Heart right ventricle (tissue), 16 donors: ENCODE data around the gene LHX3. TPM values are rescaled to one million over a fixed set of nuclear protein-coding genes. Genes with fewer than 3 reads are reported as not detected.

Experiments used
- ATAC-seq, 8 donors: fragments of 200-7000 bp; cut with Tn5 transposase; one replicate each; pipeline ENCODE4 v1.9.1; 2020; ENCODE audit warnings: mild to moderate bottlenecking in 8 of 8, moderate library complexity in 8 of 8, moderate number of reproducible peaks in 1 of 8
- DNase-seq, 2 donors: peaks; one replicate each; pipeline ENCODE4 v3.0.0-alpha.2; 2020
- H3K27ac ChIP-seq, 10 donors: fragments of 200-600 bp; sonication (generic) in 2 of 10; one replicate each; pipeline versions ENCODE4 v1.5.0 to v1.8.0; 2020 to 2022; ENCODE audit warnings: mild to moderate bottlenecking in 3 of 10
- H3K27me3 ChIP-seq, 7 donors: fragments of 200-600 bp; one replicate each; pipeline ENCODE4 v1.8.0; 2021 to 2022; ENCODE audit warnings: mild to moderate bottlenecking in 2 of 7
- H3K36me3 ChIP-seq, 9 donors: fragments of 200-600 bp; sonication (generic) in 1 of 9; one replicate each; pipeline versions ENCODE4 v1.5.0 to v1.8.0; 2020 to 2022; ENCODE audit warnings: mild to moderate bottlenecking in 2 of 9
- H3K4me1 ChIP-seq, 9 donors: fragments of 200-600 bp; sonication (generic) in 1 of 9; one replicate each; pipeline versions ENCODE4 v1.5.0 to v1.8.0; 2020 to 2022; ENCODE audit warnings: mild to moderate bottlenecking in 4 of 9
- H3K4me3 ChIP-seq, 10 donors: fragments of 200-600 bp; sonication (generic) in 2 of 10; one replicate each; pipeline versions ENCODE4 v1.5.0 to v1.8.0; 2020 to 2022; ENCODE audit warnings: mild to moderate bottlenecking in 7 of 10, moderate library complexity in 2 of 10
- H3K9me3 ChIP-seq, 11 donors: fragments of 200-600 bp in 10 of 11; sonication (generic) in 2 of 11; one replicate each; pipeline versions ENCODE4 v1.5.0 to v1.8.0; 2013 to 2022; ENCODE audit warnings: mild to moderate bottlenecking in 2 of 11, control low read depth in 1 of 11, moderate library complexity in 1 of 11
- CTCF ChIP-seq, 9 donors: fragments of 200-600 bp; sonication (generic) in 2 of 9; IDR thresholded peaks; one replicate each; pipeline versions ENCODE4 v1.5.0 to v1.8.0; 2021 to 2022; ENCODE audit warnings: antibody characterized with exemption in 9 of 9, mild to moderate bottlenecking in 5 of 9, moderate library complexity in 1 of 9
- WGBS, 2 donors: extraction: QIAGEN DNeasy Blood & Tissue Kit; methylation state at CpG; one replicate each; pipeline ENCODE4 v1.1.7; 2013; ENCODE audit warnings: inconsistent platforms in 1 of 2; 5-methylcytosine and 5-hydroxymethylcytosine counted together
- intact Hi-C, 10 donors: fragments of 100-400 bp; cut with DNase I; formaldehyde crosslinking; loops; one replicate each; pipeline versions ENCODE4 v1.11.1 to v1.14.2; 2022
- polyA plus RNA-seq, 2 donors: library from polyadenylated mRNA; stranded (reverse); fragments of 200-250 nt; gene quantifications; one replicate each; pipeline ENCODE4 v1.2.3, GENCODE V29; 2013
- total RNA-seq, 10 donors: library from RNA; stranded (reverse); fragmentation: NEBNext Ultra II Directional in 3 of 10; extraction: Animal tissue kit (Norgen Biotek cat#: 25700) in 3 of 10; gene quantifications; one replicate each; pipeline versions ENCODE4 v1.2.1 to v1.2.4, GENCODE V29; 2021 to 2023
- donor health status: Arrhythmogenic right ventricular cardiomyopathy.
- donor health status: ischemic (EF 13 %, LVEDD 7.1; RV severe dilation, severe dysfunction).
- donor health status: healthy with polysubstance abuse.
- donor health status: DM: no; HTN: yes; CAD: no.
- donor health status: DM: no; HTN: no; CAD: no.
- donor health status: ischemic (EF 25% LVEDD 6.9; RV normal size, moderate dysfunction).
- donor health status: ischemic (EF 25% LVEDD 5.7; RV mildly dilated, moderate dysfunction).
- donor health status: healthy.
- donor health status: DM: yes; HTN: yes; CAD: no.
- donor health status: Ischemic cardiomyopathy.
- donor health status: ischemic (EF 35%, LVEDD 5.7; RV mildly dilated, moderate dysfunction).
- donor health status: nonischemic (EF 11% LVEDD 7.7; RV severe dilation, severe dysfunction).
- donor health status: DM: yes; HTN: yes; CAD: no.
- donor health status: PGD.
- donor health status: ischemic (EF 29% LVEDD 5.4; RV normal size, mild dysfunction).
- donor health status: nonischemic (EF 23%, LVEDD 6.1; RV moderate dilation, normal function).

Gene LHX3
- total and polyA plus RNA-seq, 12 donors, result not detected

GRCh38 chr9:136210276-136210675 lies 5.3 kb upstream of the LHX3 start:
- no peak for TF ChIP-seq CTCF (IDR thresholded peaks at IDR 0.05)
- no peak for ATAC-seq
- H3K27me3 ChIP-seq, result peaks cover 0 to 5% (median under 1%) of the 10 kb centered on the region in 7 donors
- H3K4me3 ChIP-seq, result no peak overlapping the region
- intact Hi-C loops, result no loop called here
- H3K4me1 ChIP-seq, result no peaks in the 10 kb centered on the region
- no peak overlapping the region for H3K27ac ChIP-seq
- WGBS, 2 donors, result 93 to 97% methylated on average over 16 of the region's 16 CpGs
- H3K36me3 ChIP-seq, result peaks cover 0 to 72% (median 13%) of the 10 kb centered on the region in 9 donors
- no peak for DNase-seq
- peaks cover 0 to 12% (median 0%) of the 10 kb centered on the region in 11 donors for H3K9me3 ChIP-seq

- no peak for DNase-seq
- peaks cover 2 to 10% (median 5%) of the 10 kb centered on the region in 7 donors for H3K27me3 ChIP-seq
- ATAC-seq, result no peak
- no peak overlapping the region for H3K4me3 ChIP-seq
- H3K36me3 ChIP-seq, result peaks cover 0 to 67% (median 13%) of the 10 kb centered on the region in 9 donors
- intact Hi-C loops, result no loop called here
- H3K9me3 ChIP-seq, result peaks cover 0 to 12% (median 0%) of the 10 kb centered on the region in 11 donors
- H3K27ac ChIP-seq, result no peak overlapping the region
- TF ChIP-seq CTCF (IDR thresholded peaks at IDR 0.05), result no peak
- WGBS, 2 donors, result 86 to 89% methylated on average over 17 of the region's 17 CpGs
- H3K4me1 ChIP-seq, result peaks cover 0 to 2% (median 0%) of the 10 kb centered on the region in 9 donors
Measured at GRCh38 chr9:136209786-136210185, 4.9 kb upstream of the LHX3 start.

GRCh38 chr9:136209232-136209631 lies 4.3 kb upstream of the LHX3 start:
- no peak overlapping the region for H3K4me3 ChIP-seq
- no peak overlapping the region for H3K27ac ChIP-seq
- H3K4me1 ChIP-seq, result peaks cover 0 to 4% (median 0%) of the 10 kb centered on the region in 9 donors
- no peak for DNase-seq
- H3K9me3 ChIP-seq, result peaks cover 0 to 8% (median 0%) of the 10 kb centered on the region in 11 donors
- no peak for ATAC-seq
- peaks cover 7 to 16% (median 11%) of the 10 kb centered on the region in 7 donors for H3K27me3 ChIP-seq
- 93 to 94% methylated on average over 17 of the region's 17 CpGs for WGBS, 2 donors
- peaks cover 0 to 61% (median 7%) of the 10 kb centered on the region in 9 donors for H3K36me3 ChIP-seq
- intact Hi-C loops, result no loop called here
- TF ChIP-seq CTCF (IDR thresholded peaks at IDR 0.05), result no peak

- ATAC-seq, result peak in 1 of 8 donors; percentile 54
- Histone ChIP-seq H3K36me3 (peaks cover 0 to 56% (median 1%) of the 10 kb centered on the region in 9 donors), H3K9me3 (peaks cover 0 to 3% (median 0%) of the 10 kb centered on the region in 11 donors), H3K4me3 (no peak overlapping the region), H3K4me1 (peaks cover 0 to 4% (median 0%) of the 10 kb centered on the region in 9 donors), H3K27me3 (peaks cover 13 to 22% (median 16%) of the 10 kb centered on the region in 7 donors), H3K27ac (no peak overlapping the region)
- no peak for DNase-seq
- WGBS, 2 donors, result 85 to 87% methylated on average over 17 of the region's 17 CpGs
- TF ChIP-seq CTCF (IDR thresholded peaks at IDR 0.05), result no peak
- intact Hi-C loops, result no loop called here
Measured at GRCh38 chr9:136208675-136209074, 3.7 kb upstream of the LHX3 start.
